Brain pericyte (primary cell): ENCODE measurements around the gene LAMA3.
A peak's percentile ranks its signal among the peaks of the same experiment; 100 is the strongest.
"Not testable (repeated sequence)": the region's sequence is repeated elsewhere in the genome, so short reads cannot be mapped to it uniquely, and the experiment has no call there.

Experiments used
- DNase-seq: peaks from one replicate; pipeline ENCODE4 v3.0.0-alpha.2; 2012; ENCODE audit warnings: low read depth, low spot score

Gene LAMA3

DNA sequence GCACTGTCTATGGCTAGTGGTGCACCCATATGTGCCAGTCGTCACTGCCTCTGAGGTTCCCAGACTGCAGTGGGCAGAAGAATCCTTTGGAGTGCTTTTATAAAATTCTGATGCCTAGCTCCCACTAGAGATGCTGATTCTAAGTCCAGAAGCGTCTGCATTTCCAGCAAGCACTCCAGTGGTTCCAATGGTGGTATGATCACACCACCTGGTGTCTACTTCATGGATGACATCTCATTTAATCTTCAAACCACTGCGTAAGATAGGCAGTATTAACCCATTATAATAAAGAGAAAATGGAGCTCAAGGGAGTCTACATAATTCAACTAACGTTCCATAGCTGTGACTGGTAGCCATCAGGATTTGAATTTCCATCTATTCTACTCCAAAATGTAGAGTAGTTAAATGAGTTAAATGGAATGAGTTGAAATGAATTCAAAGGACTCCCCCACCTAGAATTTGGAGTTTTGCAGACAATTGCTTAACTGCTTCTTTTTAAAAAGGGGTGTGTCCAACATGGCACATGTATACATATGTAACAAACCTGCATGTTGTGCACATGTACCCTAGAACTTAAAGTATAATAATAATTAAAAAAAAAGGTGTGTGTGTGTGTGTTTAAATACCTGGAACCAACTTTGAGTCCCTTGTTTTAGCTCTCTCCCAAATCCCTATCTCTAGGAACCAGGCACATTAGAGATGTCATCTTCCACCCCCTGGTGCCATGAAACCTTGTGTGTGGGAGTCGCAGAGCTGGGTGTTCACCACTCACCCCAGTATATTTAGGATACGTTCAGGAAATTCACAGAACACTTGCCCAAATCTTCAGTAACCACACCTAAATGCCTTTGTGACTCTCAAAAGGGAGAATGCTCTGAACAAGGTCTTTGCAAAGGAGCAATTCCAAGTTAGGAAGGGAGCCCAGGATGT is 14.1 kb downstream of the LAMA3 start:
- DNase-seq = peak; percentile 53

DNA sequence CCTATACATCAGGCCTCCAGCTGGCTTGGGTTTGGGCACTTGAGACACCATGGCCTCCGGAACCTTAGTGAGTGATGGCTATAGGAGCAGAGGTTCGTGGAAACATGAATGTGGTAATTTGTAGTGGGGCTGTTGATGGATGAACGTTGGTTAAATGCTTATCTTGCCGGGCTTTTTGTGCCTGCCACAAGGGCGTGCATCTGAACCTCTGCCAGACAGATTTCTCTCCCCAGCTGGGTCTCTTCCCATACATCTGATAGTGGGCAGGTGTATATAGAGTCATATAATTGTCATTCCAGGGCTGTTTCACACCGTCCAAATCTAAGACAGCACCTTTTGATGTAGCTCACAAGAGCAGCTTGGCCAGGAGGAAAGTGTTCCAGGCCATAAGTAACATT is 14.7 kb downstream of the LAMA3 start:
- DNase-seq = no peak

GRCh38 chr18:23704806-23705205 is 15.6 kb downstream of the LAMA3 start:
- DNase-seq = no peak

DNA sequence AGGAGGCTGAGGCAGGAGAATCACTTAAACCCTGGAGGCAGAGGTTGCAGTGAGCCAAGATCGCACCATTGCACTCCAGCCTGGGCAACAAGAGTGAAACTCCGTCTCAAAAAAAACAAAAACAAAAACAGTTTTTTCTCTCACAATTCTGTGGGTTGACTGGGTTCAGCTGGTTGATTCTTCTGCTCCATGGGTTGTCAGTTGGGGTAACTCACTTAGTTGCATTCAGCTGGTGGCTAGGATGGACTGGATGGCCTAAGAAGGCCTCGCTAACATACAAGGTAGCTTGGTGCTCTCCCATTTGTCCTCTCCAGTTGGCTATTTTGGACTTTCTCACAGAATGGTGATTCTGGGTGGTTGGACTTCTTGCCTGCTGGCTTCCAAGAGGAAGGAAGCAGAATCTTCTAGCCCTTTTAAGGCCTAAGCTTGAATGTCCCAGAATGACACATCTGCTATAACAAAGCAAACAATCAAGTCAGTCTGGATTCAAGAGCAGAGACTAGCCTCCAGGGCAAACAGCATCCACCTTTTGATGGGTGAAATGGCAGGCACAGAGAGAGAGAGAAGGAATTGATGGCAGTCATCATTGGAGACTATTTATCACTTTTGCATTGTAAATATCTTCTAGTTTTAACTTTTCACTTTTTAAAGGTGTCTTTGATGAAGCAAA is 17.9 kb downstream of the LAMA3 start:
- DNase-seq = no peak

DNA sequence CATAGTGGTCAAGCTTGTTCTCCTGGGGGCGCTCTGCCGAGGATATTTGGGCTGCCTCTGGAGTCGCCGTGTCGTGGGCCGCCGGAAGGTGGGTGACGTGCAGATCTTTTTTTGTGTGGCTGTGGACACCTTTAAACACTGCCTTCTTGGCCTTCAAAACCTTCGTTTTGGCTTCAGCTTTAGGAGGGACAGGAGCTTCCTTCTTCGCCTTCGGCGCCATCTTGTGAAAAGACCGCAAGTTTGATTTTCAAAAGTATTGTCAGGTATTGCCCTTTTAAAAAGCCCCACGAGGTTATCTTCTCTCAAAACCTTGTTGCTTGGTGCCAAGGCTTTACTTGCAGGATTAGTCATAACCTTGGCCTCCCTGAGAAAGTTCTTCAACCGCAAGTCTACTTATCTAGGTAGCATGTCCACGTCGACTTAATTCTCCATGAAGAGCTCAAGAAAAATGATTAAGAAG is 20.8 kb downstream of the LAMA3 start:
- no peak for DNase-seq

GRCh38 chr18:23710946-23711345 is 21.7 kb downstream of the LAMA3 start:
- DNase-seq = no peak

GRCh38 chr18:23711426-23711825 is 22.2 kb downstream of the LAMA3 start:
- DNase-seq = no peak

DNA sequence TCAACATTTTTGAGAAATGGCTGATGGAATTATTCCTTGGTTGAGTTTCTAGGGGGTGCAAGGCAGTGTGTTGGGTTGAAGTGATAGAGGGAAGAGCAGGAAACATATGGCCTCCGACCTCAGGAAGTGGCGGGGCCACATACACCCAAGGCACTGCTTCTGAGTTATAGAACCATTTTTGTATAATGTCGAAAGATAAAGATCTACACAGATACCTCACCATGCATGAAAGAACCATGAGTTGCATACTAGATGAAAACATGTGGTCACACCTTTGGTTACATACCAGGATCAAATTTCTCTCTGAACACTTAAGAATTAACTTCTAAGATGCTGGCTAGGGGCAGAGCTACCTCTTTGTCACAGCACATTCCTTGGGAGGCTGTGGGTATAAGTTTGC is 23.2 kb downstream of the LAMA3 start:
- DNase-seq = no peak

GRCh38 chr18:23714576-23714975 is 25.3 kb downstream of the LAMA3 start:
- DNase-seq = no peak

- DNase-seq = not testable (repeated sequence)
Measured at GRCh38 chr18:23716079-23716478, 26.8 kb downstream of the LAMA3 start.

DNA sequence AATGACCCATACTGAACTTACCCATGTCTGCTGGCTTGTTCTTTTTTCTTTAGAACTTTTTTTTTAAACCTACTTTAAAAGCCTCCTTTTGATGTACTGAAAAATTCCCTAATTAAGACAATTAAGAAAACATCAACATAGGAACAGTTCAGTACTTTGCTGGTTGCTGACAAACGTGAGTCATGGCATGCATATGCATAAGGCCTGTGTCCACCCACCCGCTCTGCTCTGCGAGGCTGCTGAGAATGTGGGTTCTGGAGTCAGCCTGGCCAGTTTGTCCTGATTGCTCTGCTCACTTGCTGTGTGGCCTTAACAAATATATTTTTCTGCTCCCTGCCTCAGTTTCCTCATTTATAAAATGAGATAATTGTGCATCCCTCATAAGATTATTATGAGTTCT is 27.3 kb downstream of the LAMA3 start:
- DNase-seq = no peak

DNA sequence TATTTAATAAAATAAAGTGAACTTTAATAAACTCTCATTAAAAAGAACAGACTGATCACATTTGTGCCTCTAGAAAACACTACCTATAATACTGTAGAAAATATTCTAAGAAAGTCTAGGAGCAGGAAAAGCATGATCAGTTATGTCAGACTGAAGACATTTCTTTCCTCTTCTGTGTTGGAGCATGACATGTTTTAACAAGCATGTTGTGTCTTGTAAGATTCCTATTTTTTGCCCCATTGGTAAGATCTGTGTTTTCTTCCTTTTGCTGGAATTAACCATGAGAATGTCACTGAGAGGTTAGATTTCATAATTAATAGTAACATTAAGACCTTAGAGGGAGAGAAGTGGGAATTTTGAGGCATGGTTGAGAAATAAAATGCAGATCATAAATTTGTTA is 27.7 kb downstream of the LAMA3 start:
- DNase-seq = no peak

GRCh38 chr18:23718243-23718720 is 29.0 kb downstream of the LAMA3 start:
- DNase-seq = no peak

GRCh38 chr18:23718731-23719130 is 29.5 kb downstream of the LAMA3 start:
- DNase-seq = no peak

DNA sequence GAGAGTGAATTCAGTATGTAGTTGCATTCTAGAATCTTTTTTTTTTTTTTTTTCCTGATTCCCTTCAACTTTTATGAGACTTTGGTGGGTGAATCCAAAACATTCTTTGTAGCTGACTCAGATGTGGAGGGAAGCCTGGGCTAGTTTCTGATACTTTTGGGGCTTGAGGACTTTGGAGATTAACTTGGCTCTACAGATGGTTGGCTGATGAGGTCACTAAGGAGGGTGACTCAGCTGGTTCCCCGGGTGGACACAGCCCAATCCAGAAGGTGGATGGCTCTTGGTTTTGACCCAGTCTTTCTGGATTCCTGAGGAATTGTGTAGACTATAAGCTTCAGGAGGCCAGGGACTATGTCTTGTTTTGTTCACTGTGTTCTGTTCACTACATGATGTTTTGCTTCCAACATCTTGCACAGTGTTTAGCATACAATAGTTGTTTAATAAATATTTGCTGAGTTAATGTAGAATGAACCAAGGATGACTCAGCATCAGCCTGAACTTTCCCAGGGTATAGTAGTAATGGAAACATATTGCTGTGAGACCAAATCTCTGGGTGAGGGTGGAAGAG is 30.5 kb downstream of the LAMA3 start:
- peak; percentile 33 for DNase-seq

DNA sequence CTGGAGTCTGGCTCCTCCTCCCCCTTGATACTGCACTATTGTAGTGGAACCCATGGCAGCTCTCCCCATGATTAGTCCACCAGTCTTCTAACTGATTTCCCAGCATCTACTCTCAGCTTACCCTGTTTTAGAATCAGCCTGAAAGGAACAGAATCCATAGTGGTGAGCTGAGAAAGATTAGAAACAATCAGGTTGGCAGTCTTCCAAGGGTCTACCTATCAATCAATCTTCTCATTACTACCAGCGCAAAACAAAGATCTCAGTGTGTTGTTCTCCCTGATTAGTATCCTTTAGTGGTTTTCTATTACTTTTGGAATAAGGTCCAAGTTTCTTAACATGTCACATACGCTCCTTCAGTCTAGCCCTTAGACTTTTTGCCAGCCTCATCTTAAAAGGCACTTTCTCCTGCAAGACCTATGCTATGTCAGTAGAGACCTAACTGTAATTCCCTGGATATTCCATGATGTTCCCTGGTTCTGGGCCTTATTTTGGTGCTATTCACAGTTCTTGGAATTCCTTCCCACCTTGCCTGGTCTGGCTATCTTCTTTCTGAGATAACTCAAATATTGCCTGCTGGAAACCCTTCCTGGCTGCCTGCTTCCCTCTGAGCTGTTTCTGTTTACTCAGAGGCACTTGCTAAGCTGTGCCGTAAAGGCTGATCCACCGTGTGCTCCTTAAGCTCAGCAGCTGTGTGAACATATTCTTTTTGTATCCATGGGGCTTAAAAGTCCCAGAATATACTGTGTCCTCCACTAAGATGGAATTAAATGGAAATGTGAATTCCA is 32.6 kb downstream of the LAMA3 start:
- no peak for DNase-seq

GRCh38 chr18:23722646-23723045 is 33.4 kb downstream of the LAMA3 start:
- no peak for DNase-seq

- no peak for DNase-seq
Measured at GRCh38 chr18:23723121-23723520, 33.9 kb downstream of the LAMA3 start.

GRCh38 chr18:23724681-23725080 is 35.4 kb downstream of the LAMA3 start:
- DNase-seq = no peak

- DNase-seq = no peak
Measured at GRCh38 chr18:23725351-23725750, 36.1 kb downstream of the LAMA3 start.

GRCh38 chr18:23725827-23726661 is 36.8 kb downstream of the LAMA3 start:
- no peak for DNase-seq
